Measurements from ENCODE around the gene DNAH12.

Gene DNAH12

GRCh38 chr3:57331078-57331610, 213.0 kb downstream of the DNAH12 start:
- no peak for TF ChIP-seq CTCF (IDR thresholded peaks at IDR 0.05)

GRCh38 chr3:57314204-57314603, 229.9 kb downstream of the DNAH12 start:
- TF ChIP-seq CTCF (IDR thresholded peaks at IDR 0.05) = no peak

- TF ChIP-seq CTCF (IDR thresholded peaks at IDR 0.05) = no peak
These were observed 234.3 kb downstream of the DNAH12 start for GRCh38 chr3:57309769-57310360.

- TF ChIP-seq CTCF (IDR thresholded peaks at IDR 0.05) = no peak
These were observed 246.1 kb downstream of the DNAH12 start for GRCh38 chr3:57298041-57298440.

GRCh38 chr3:57292897-57293526, 251.1 kb downstream of the DNAH12 start:
- TF ChIP-seq CTCF (IDR thresholded peaks at IDR 0.05) = no peak

GRCh38 chr3:57292159-57292896, 251.8 kb downstream of the DNAH12 start, which contains the start of gene ASB14:
TSS of gene ASB14 (minus strand) at chr3:57292685. CDS start at chr3:57292033, 652 bp downstream.
- no peak for TF ChIP-seq CTCF (IDR thresholded peaks at IDR 0.05)

GRCh38 chr3:57288403-57288802, 255.7 kb downstream of the DNAH12 start:
- no peak for TF ChIP-seq CTCF (IDR thresholded peaks at IDR 0.05)
